Measurements from ENCODE around the gene ACADM.
"Not testable (repeated sequence)": the region's sequence is repeated elsewhere in the genome, so short reads cannot be mapped to it uniquely, and the experiment has no call there.

The ACADM gene

DNA sequence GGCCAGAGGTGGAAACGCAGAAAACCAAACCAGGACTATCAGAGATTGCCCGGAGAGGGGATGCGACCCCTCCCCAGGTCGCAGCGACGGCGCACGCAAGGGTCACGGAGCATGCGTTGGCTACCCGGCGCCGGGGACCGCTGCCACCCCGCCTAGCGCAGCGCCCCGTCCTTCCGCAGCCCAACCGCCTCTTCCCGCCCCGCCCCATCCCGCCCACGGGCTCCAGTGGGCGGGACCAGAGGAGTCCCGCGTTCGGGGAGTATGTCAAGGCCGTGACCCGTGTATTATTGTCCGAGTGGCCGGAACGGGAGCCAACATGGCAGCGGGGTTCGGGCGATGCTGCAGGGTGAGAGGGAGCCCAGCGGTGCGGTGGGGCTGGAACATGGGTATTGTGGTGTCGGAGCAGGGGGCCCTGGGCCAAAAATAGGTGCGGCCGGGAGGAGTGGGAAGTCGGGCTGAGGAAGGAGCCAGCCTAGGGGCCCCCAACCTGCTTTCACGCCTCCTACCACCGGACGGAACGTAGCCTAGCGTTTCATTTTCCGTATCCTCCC lies at the start of gene ACADM:
TSS of gene ACADM (plus strand) at position 238 of the 551 bp plus-strand sequence. CDS start at position 317, 79 bp downstream.
- DNase-seq: no peak

- DNase-seq: no peak
These were observed 47.1 kb upstream of the ACADM start for GRCh38 chr1:75677443-75677842.

DNA sequence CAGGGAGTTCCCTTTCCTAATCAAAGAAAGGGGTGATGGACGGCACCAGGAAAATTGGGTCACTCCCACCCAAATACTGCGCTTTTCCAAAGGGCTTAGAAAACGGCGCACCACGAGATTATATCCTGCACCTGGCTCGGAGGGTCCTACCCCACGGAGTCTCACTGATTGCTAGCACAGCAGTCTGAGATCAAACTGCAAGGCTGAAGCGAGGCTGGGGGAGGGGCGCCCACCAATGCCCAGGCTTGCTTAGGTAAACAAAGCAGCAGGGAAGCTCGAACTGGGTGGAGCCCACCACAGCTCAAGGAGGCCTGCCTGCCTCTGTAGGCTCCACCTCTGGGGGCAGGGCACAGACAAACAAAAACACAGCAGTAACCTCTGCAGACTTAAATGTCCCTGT lies 46.5 kb upstream of the ACADM start:
- not testable (repeated sequence) for DNase-seq

- DNase-seq: no peak
These were observed 34.0 kb upstream of the ACADM start for GRCh38 chr1:75690547-75690946.

DNA sequence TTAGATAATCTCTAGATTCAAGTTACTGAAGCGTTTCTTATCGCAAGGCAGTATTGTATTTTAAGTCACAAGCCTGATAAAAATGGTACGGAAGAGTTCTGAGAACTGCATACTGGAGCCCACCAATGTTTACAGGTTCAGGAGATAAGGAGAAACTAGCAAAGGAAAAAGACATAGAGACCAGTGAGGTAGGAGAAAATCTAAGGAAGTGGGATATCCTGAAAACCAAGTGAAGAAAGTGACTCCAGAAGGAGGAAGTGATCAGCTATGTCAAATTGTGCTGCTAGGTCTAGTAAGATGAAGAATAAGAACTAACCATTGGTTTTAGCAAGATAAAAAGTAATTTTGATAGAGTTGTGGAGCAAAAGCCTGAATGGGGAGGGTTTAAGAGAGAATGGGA lies 31.0 kb upstream of the ACADM start:
- no peak for DNase-seq

DNA sequence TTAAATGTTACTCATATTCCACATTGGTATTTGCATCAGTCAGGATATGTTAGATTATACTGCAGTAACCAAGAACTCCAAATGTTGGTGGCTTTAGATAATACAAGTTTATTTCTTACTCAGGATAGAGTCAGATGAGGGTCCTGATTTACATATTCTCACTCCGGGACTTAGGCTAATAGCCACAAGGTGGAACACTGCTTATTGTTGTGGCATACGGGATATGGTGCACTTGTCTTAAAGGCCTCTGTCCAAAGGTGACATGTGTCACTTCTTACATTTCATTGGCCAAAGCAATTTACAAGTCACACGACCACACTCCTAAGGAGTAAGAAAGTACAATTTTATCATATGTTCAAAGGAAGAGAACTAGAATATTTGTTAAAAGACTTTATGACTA lies 28.5 kb upstream of the ACADM start:
- no peak for DNase-seq

GRCh38 chr1:75707191-75707590 lies 17.3 kb upstream of the ACADM start:
- DNase-seq: no peak

- no peak for DNase-seq
These were observed 15.6 kb upstream of the ACADM start for GRCh38 chr1:75708910-75709309.

GRCh38 chr1:75710832-75711231 lies 13.7 kb upstream of the ACADM start:
- DNase-seq: no peak

DNA sequence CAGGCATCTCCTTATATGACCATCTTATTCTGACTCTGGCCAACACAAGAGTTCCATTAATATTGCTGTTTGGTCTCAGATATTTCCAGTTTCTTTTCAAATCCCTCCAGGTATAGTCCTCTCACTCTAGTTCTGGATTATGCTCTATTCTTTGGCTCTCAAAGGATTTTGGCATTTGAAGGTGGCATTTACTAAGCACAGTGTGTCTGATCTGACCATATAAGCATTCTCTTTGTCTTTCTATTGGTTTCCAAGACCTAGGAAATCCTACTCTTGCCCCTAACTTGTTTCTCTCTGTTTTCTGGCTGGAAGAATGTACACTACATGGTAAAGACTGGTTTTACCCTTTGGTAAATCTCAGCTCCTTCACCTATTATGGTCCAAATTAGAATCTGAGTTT lies 12.7 kb upstream of the ACADM start:
- no peak for DNase-seq

GRCh38 chr1:75712306-75712705 lies 12.2 kb upstream of the ACADM start:
- no peak for DNase-seq

- no peak for DNase-seq
These were observed 4.7 kb upstream of the ACADM start for GRCh38 chr1:75719810-75720209.

- DNase-seq: no peak
These were observed 4.2 kb upstream of the ACADM start for GRCh38 chr1:75720325-75720724.

GRCh38 chr1:75720820-75721219 lies 3.7 kb upstream of the ACADM start:
- DNase-seq: no peak

GRCh38 chr1:75722246-75722645 lies 2.3 kb upstream of the ACADM start:
- DNase-seq: not testable (repeated sequence)

DNA sequence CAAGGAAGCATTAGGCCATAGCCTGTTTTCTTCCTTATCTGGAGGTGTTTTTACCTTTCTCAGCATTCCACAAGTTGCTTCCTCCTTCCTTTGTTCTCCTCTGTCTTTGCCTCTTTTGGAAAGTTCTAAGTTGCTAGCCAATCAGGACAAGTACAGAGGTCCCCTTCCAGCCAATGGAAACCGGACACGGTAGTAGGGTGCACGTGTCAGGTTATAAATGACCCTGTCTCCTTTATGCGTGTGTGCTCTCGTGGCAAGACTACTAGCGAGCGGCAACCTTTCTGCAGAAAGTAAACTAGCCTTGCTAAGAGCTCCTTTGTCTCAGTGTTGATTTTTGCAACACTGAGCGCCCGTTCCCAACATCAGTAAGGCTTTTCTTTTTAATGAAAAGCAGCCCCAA lies 1.5 kb upstream of the ACADM start:
- DNase-seq: no peak

GRCh38 chr1:75723989-75724471 lies 479 bp upstream of the ACADM start:
- DNase-seq: no peak

DNA sequence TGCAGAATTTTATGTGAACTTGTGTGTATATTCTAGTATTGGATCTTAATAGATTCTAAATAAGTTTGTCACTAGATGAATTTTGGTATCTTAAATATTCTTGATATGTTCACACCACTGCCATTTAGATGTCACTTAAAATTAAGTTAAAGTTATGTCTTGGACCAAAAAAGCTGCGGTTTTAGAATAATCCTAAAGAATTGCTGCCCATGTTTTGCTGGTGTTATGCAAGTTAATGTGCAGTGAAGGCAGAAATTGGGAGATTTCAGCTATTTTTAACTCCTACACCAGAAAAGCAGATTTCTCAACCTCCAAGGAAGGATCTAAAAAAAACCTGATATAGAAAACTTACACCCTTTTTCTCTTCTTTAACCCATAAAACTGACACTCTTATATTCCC lies 757 bp downstream of the ACADM start:
- DNase-seq: no peak

- DNase-seq: no peak
These were observed 1.4 kb downstream of the ACADM start for GRCh38 chr1:75725861-75726361.

DNA sequence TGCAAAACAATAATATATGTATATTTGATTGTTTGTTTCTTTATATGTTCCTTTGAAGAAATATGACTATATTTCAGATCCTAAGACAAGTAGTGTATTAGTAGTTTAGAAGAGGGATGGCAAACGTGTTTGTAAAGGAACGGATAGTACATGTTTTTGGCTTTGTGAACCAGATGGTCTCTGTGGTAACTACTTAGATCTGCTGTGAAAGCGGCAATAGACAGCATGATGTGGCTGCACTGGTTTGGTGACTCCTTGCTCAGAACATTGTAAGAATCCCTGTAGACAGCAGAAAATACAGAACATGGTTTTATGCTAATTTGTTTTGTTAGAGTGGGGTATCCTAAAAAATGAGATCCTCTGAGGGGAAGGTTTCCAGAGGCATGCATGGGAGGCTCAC lies 3.1 kb downstream of the ACADM start:
- DNase-seq: no peak

- no peak for DNase-seq
These were observed 5.9 kb downstream of the ACADM start for GRCh38 chr1:75730432-75730831.

- no peak for DNase-seq
These were observed 7.4 kb downstream of the ACADM start for GRCh38 chr1:75731881-75732280.

- no peak for DNase-seq
These were observed 8.2 kb downstream of the ACADM start for GRCh38 chr1:75732703-75733102.

DNA sequence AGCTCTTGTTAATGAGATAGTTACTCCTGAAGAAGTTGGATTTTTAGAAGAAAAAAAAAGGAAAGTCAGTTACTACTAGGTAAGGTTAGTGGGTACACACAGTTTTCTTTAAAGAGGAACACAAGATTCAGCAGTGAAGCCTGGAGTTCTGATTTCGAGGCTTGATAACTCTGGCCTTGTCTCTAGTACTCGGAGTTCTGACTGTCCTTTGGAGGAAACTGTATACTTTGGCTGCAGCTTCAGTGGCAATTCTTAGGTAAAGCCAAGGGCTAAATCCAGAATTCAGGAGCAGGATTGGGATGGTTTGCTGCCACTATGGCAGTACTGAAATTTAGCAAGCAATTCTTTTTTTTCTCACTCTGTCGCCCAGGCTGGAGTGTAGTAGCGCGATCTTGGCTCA lies 9.2 kb downstream of the ACADM start:
- DNase-seq: no peak

DNA sequence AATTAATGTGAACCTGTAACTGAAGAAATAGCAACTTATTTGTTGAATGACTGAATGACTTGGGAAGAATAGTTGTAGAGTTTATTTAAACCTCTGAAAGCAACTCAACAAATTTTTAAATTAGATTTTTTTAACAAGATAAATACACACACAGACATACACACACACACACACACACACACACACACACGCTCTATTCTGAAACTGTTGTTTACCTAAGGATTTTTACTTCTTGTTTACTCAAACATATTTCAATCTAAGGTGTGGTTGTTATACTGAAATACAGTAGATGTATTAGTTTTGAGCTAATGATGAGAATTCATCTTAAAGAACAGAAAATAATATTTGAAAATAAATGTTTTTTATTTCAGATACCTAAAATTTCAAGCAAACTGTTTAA lies 11.5 kb downstream of the ACADM start:
- DNase-seq: no peak

Data from SIG-M5 (cell line).